Cerebellar nuclear complex (tissue), 1 donor: ENCODE data around the gene PSG1.
"Not testable (repeated sequence)": the region's sequence is repeated elsewhere in the genome, so short reads cannot be mapped to it uniquely, and the experiment has no call there.

Experiments
- DNase-seq, 2 experiments: peaks; one replicate each; lab custom pipeline; 2025; lab: John Stamatoyannopoulos, UW

Gene PSG1

GRCh38 chr19:42881279-42881678 is 1.8 kb upstream of the PSG1 start:
- not testable (repeated sequence) for DNase-seq

GRCh38 chr19:42880621-42881020 is 1.1 kb upstream of the PSG1 start:
- DNase-seq = not testable (repeated sequence)

GRCh38 chr19:42876596-42876995 is 2.9 kb downstream of the PSG1 start:
- DNase-seq = not testable (repeated sequence)

GRCh38 chr19:42875881-42876280 is 3.6 kb downstream of the PSG1 start:
- not testable (repeated sequence) for DNase-seq

- not testable (repeated sequence) for DNase-seq
These were observed 4.4 kb downstream of the PSG1 start for GRCh38 chr19:42874901-42875813.

GRCh38 chr19:42874136-42874535 is 5.4 kb downstream of the PSG1 start:
- DNase-seq = not testable (repeated sequence)

- no peak for DNase-seq
These were observed 6.9 kb downstream of the PSG1 start for GRCh38 chr19:42872608-42873007.

- DNase-seq = no peak
These were observed 22.0 kb downstream of the PSG1 start for GRCh38 chr19:42857544-42857867.

- DNase-seq = not testable (repeated sequence)
These were observed 22.5 kb downstream of the PSG1 start for GRCh38 chr19:42856866-42857543.

- DNase-seq = not testable (repeated sequence)
These were observed 24.8 kb downstream of the PSG1 start for GRCh38 chr19:42854745-42855144.

- DNase-seq = not testable (repeated sequence)
These were observed 26.3 kb downstream of the PSG1 start for GRCh38 chr19:42853231-42853630.

- not testable (repeated sequence) for DNase-seq
These were observed 26.7 kb downstream of the PSG1 start for GRCh38 chr19:42852821-42853220.

GRCh38 chr19:42851718-42852280 is 27.7 kb downstream of the PSG1 start:
- not testable (repeated sequence) for DNase-seq

GRCh38 chr19:42850981-42851717 is 28.4 kb downstream of the PSG1 start:
- DNase-seq = no peak

GRCh38 chr19:42846597-42846996 is 32.9 kb downstream of the PSG1 start:
- no peak for DNase-seq

- DNase-seq = not testable (repeated sequence)
These were observed 35.9 kb downstream of the PSG1 start for GRCh38 chr19:42843631-42844030.

- not testable (repeated sequence) for DNase-seq
These were observed 46.6 kb downstream of the PSG1 start for GRCh38 chr19:42832746-42833442.

GRCh38 chr19:42832023-42832680 is 47.4 kb downstream of the PSG1 start:
- DNase-seq = not testable (repeated sequence)

- no peak for DNase-seq
These were observed 48.1 kb downstream of the PSG1 start for GRCh38 chr19:42831221-42832019.
